ENCODE results near the gene RPL22L1. TPM values are rescaled to one million over a fixed set of nuclear protein-coding genes. Genes with fewer than 3 reads are reported as not detected.
A peak's percentile ranks its signal among the peaks of the same experiment; 100 is the strongest.

The RPL22L1 gene
- total and polyA plus RNA-seq, 2 experiments from 2014 or later, result 216 to 441 TPM

DNA sequence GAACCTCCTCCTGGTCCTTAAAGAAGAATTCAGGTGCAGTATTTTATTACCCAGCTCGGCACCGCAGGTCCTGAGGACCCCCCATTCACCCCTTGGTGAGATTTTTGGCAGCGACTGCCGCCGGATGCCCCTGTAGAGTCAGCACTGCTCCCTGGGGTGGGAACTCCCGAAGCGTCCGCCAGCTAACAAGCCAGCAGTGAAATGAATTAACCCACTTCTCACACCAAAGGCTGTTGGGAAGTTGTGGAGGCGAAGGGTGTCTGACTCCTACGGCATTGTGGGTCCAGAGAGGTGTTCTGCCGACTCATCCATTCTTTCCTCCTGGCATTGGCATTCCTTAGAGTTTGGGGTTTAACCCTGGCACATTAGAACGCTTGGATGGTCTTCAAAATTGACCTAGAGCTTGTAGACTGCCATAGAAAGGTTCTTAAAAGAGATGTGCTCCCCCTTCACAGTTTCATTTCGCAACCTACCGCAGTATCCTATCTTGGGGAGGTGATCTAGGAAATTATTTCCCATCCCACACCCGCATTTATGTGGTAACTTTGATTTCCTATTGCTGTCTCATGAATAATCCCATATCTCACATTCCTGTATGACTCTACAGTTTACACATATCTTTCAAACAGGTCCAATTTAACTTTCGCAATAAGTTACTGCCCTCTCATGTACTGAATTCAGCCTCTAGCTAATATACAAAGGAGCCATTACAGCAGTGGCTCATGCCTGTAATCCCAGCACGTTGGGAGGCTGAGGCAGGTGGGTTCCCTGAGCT, 39.3 kb upstream of the RPL22L1 start:
- Histone ChIP-seq H2AFZ (0 out of 2 replicates have a peak overlapping the region, but pooled peaks have one; percentile 24), H3K36me3 (ENCODE audit: insufficient read depth) (no peaks in the 10 kb centered on the region; the same call in 1 of the 2 replicates), H3K4me2 (0 out of 2 replicates have a peak overlapping the region, but pooled peaks have one; percentile 56), H3K9me2 (ENCODE audit: insufficient read depth) (peaks cover 8% of the 10 kb centered on the region), H4K20me1 (replicated peaks; ENCODE audit: insufficient read depth) (no peaks in the 10 kb centered on the region; the same call in 1 of the 2 replicates), H3K27ac (ENCODE audit: low read depth) (no peak overlapping the region), H3F3A (replicated peaks; ENCODE audit: low read depth) (no peaks in the 10 kb centered on the region), H3K79me2 (replicated peaks; ENCODE audit: insufficient read depth) (no peaks in the 10 kb centered on the region), H3K27me3 (ENCODE audit: insufficient read depth) (peaks cover 28% of the 10 kb centered on the region), H3K4me3 (peak overlapping the region; percentile 76), H3K4me1 (ENCODE audit: insufficient read depth) (peaks cover 8% of the 10 kb centered on the region)
- H3K4me1 Mint-ChIP-seq, result peaks cover 12% of the 10 kb centered on the region
- ATAC-seq (no peak), DNase-seq (ENCODE audit: low spot score) (no peak)
- no peak overlapping the region for H3K27ac Mint-ChIP-seq
- peaks cover 16% of the 10 kb centered on the region for H3K36me3 Mint-ChIP-seq (ENCODE audit: low read depth)
- H3K9me3 Mint-ChIP-seq, result peaks cover 18% of the 10 kb centered on the region
- peak overlapping the region; percentile 93; the same call in 2 of the 3 replicates for H3K4me3 Mint-ChIP-seq
- peaks cover 23% of the 10 kb centered on the region for H3K27me3 Mint-ChIP-seq (ENCODE audit: insufficient read depth, low read depth, poor library complexity)
- TF ChIP-seq ZNF331 (CRISPR knock-in tag; IDR thresholded peaks at IDR 0.05; ENCODE audit: low read depth) (no peak), EZH2 (IDR thresholded peaks at IDR 0.05; ENCODE audit: low read depth, unreplicated experiment) (no peak), STAT1 (IDR thresholded peaks at IDR 0.05; ENCODE audit: unreplicated experiment) (no peak), ETS1 (IDR thresholded peaks at IDR 0.05) (no peak), ZNF462 (CRISPR knock-in tag; IDR thresholded peaks at IDR 0.05) (no peak), POLR2AphosphoS5 (IDR thresholded peaks at IDR 0.05; ENCODE audit: low read depth) (no peak), ZNF114 (CRISPR knock-in tag; IDR thresholded peaks at IDR 0.05) (no peak), NANOG (IDR thresholded peaks at IDR 0.05; ENCODE audit: borderline replicate concordance) (no peak), JUNB (IDR thresholded peaks at IDR 0.05; ENCODE audit: unreplicated experiment) (no peak), CREB1 (CRISPR knock-in tag; IDR thresholded peaks at IDR 0.05; ENCODE audit: low read depth) (no peak), EZH2phosphoT487 (IDR thresholded peaks at IDR 0.05; ENCODE audit: unreplicated experiment) (no peak)
- TF ChIP-seq, protein P1, sequence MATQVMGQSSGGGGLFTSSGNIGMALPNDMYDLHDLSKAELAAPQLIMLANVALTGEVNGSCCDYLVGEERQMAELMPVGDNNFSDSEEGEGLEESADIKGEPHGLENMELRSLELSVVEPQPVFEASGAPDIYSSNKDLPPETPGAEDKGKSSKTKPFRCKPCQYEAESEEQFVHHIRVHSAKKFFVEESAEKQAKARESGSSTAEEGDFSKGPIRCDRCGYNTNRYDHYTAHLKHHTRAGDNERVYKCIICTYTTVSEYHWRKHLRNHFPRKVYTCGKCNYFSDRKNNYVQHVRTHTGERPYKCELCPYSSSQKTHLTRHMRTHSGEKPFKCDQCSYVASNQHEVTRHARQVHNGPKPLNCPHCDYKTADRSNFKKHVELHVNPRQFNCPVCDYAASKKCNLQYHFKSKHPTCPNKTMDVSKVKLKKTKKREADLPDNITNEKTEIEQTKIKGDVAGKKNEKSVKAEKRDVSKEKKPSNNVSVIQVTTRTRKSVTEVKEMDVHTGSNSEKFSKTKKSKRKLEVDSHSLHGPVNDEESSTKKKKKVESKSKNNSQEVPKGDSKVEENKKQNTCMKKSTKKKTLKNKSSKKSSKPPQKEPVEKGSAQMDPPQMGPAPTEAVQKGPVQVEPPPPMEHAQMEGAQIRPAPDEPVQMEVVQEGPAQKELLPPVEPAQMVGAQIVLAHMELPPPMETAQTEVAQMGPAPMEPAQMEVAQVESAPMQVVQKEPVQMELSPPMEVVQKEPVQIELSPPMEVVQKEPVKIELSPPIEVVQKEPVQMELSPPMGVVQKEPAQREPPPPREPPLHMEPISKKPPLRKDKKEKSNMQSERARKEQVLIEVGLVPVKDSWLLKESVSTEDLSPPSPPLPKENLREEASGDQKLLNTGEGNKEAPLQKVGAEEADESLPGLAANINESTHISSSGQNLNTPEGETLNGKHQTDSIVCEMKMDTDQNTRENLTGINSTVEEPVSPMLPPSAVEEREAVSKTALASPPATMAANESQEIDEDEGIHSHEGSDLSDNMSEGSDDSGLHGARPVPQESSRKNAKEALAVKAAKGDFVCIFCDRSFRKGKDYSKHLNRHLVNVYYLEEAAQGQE (IDR thresholded peaks at IDR 0.05; ENCODE audit: unreplicated experiment), result no peak
- TF ChIP-seq, protein P2, sequence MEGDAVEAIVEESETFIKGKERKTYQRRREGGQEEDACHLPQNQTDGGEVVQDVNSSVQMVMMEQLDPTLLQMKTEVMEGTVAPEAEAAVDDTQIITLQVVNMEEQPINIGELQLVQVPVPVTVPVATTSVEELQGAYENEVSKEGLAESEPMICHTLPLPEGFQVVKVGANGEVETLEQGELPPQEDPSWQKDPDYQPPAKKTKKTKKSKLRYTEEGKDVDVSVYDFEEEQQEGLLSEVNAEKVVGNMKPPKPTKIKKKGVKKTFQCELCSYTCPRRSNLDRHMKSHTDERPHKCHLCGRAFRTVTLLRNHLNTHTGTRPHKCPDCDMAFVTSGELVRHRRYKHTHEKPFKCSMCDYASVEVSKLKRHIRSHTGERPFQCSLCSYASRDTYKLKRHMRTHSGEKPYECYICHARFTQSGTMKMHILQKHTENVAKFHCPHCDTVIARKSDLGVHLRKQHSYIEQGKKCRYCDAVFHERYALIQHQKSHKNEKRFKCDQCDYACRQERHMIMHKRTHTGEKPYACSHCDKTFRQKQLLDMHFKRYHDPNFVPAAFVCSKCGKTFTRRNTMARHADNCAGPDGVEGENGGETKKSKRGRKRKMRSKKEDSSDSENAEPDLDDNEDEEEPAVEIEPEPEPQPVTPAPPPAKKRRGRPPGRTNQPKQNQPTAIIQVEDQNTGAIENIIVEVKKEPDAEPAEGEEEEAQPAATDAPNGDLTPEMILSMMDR (conservative IDR thresholded peaks at IDR 0.05; ENCODE audit: low read depth in 2 of 2), result no peak

Data from GM23338 (cell line).